GM18520 (cell line): ENCODE results near the gene RBBP8NL.

ENCODE experiments used
- ATAC-seq: cut with Tn5 transposase; IDR thresholded peaks from one replicate; pipeline ENCODE4 v1.9.1; 2021; ENCODE audit not compliant: unreplicated experiment

RBBP8NL gene

DNA sequence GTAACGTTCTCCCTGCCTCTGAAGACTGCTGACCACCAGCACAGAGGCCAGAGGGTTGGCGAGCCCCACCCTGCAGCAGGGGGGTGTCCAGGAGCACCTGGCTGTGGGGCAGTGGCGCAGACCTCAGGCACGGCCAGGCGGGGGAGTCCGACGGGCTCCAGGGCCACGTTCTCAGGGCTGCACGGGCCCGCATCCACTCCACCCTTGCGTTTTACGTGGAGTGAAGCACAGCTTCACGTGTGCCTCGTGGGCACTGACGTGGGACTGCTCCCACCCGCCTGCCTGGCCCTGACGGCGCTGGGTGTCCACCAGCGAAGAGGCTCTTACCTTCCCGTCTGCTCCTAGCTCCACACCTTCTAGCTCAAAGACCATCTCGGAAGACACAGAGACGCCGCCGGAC, 33.5 kb downstream of the RBBP8NL start:
- ATAC-seq: no peak

- ATAC-seq: no peak
These were observed 34.0 kb downstream of the RBBP8NL start for GRCh38 chr20:62393335-62393665.

GRCh38 chr20:62392621-62393334, 34.6 kb downstream of the RBBP8NL start:
- no peak for ATAC-seq

DNA sequence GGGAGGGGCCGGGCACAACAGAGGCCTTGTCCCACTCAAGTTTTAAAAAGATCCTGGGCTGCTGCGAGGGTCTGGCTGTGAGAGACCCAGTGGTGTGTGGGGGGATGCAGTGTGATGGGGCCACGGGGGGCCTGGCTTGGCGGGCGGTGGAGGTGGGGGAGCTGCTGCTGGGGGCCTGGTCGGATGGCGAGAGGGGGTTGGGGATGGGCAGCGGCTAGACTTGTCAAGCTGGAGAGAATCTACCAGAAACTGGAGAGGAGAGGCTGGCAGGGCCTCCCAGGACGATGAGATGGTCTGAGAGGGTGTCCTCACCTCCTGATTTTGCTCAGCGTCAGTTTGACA, 35.3 kb downstream of the RBBP8NL start:
- no peak for ATAC-seq

GRCh38 chr20:62391165-62392076, 35.9 kb downstream of the RBBP8NL start:
- no peak for ATAC-seq

GRCh38 chr20:62390317-62391164, 36.8 kb downstream of the RBBP8NL start:
- ATAC-seq: no peak

DNA sequence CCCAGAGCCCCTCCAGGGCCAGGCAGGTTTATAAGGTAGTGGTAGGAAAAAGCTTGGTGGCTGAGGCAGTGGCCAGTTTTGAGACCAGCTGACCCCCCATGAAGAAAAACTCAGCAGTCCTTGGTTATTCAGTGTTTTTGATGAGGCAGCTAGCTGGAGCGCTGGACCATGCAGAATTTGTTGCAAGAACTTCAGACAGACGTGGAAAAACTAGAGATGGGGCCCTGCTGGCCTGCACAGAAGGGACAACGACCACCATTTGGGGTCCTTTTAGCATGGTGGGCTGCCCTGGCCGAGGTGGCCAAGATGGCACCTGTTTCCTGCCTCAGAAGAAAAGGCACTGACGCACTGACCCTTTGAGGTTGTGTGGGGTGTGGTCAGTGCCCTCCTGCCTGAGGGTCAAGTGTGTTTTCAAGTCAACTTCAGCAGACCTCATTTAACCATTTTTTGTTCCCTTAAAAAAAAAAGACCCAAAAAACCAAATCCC, 37.7 kb downstream of the RBBP8NL start:
- ATAC-seq: no peak

DNA sequence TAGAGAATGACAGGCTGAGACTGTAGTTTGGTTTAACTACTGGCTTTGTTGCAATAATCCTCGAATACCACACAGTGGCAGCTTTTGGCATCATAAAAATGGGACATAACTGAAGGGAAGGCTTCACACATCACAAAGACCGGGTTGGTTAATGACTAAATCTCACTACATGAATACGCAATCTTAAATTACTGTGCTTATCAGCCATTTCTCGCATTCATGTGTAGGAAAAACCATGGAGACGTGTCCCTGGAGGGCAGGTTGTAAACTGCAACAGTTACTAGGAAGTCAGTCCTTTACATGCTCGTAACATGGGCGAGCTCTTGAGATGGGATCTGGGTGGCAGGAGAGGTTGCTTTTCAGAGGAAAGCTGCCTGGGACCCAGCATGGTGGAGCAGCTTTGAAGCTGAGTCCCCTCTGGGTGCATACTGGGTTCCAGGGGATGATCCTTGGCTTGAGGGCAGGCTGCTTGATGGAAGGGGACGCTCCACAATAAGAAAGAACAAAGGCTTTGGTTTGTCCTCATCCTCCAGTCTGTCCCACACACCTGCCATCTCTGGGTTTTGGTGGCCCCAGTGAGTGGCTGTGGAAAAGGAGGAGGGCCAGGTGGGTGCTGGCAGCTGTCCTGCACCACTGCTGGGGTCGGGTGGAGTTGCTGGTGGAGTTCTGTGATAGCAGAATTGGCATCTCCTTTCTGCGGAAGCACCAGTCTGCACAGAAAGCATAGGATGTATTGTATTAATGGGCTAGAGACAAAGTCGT, 38.3 kb downstream of the RBBP8NL start:
- ATAC-seq: no peak

- no peak for ATAC-seq
These were observed 39.3 kb downstream of the RBBP8NL start for GRCh38 chr20:62387933-62388635.

DNA sequence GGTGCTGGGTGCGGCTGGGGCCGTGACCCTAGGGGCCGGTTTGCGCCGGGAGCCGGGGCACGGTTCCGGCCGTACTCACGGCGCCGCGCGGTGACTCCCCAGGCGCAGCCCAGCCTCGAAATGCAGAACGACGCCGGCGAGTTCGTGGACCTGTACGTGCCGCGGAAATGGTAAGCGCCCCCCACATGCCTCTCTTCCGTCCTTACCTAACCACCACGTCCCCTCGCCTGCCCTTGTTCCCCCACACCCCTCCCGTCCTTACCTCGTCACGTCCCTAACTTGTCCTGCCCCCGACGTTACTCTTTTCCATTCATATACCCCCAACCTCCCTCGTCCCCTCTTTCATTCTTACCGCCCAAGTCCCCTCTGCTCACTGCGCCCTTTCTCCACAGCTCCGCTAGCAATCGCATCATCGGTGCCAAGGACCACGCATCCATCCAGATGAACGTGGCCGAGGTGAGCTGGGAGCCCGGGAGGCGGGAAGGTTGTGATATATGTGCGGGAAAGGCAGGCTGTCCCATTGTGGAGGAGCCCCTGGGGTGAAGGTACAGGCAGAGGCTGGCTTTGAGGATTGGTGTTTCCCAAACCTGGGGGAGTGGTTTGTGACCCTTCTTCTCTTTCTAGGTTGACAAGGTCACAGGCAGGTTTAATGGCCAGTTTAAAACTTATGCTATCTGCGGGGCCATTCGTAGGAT, 40.0 kb downstream of the RBBP8NL start:
- ATAC-seq: no peak

DNA sequence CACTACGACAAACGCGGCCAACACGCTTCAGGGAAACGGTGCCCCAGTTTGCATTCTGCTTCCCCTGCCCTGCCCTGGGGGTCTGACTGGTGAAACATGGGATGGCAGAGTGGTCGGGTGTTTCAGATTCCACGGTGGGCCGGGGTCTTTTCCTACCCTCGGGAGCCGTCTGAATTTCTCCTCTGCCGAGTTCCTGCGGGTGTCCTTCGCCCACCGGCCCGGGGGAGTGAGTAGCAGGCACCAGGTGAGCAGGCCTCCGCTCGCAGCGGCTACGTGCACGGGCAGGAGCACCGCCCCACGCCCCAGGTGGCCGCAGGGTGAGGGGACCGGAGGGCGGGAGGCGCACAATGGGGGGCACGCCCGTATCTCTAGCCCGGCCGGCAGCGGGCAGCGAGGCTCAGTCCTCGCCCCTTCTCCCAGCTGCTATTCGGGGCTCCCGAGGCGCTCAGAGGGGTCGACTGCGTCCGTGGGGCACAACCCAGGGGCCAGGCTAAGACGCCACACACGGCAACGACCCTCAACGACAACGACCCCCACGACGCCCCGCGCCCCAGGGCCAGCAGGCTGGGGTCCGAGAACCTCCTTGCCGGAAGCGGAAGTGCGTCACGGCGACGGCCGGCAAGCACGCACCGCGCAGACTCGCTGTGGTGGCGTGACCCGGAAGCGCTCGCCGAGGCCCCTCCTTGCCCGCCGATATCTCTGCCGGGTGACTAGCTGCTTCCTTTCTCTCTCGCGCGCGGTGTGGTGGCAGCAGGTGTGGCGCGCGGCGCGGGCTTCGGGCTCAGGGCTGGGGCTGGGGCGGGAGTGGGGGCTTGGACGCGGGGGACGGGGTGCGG, 40.7 kb downstream of the RBBP8NL start, which contains the start of gene RPS21:
Gene RPS21, plus strand, starts transcription at position 721 of the 836 bp plus-strand sequence. CDS start 236 bp downstream, outside the sequence.
- peak; percentile 73 for ATAC-seq

DNA sequence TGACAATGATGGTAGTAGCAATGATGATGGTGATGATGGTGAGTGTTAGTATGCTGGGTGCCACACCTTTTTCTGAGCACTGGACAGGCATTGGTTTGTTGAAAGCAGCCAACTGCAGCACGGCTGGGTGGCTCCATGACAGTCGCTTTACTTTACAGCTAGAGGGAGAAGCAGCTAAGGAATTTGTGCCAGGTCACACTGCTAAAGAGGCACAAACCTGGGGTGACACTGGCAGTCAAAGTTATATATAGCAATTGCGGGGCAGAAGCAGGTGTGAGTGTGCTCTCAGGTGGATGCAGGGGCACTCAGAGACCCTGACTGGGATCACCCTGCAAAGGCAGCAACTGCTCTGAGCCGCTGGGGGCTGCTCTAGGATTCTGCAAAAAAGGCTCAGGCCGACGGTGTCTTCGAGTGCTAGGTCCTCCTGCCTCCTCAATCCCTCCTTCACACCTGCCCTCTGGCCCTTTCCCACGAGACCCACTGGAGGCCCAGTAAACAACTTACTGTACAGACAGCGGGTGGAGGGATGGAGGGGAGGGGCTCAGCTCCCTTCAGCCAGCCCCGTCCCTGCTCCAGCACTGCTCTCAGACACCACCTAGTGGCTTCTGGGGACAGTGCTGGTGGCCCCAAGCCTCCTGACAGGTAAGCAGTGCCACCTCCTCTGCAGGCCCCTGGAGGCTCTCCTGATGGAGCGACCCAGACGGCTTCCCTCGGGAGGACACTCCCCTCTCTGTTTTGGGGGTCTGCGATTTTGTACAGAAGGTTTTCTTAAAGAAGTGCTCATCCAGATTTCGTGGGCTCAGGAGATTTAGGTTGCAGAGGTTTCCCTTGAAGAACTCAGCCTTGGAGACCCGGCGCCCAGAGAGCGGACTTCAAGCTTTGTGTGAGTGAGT, 44.8 kb downstream of the RBBP8NL start:
- peak; percentile 36 for ATAC-seq

DNA sequence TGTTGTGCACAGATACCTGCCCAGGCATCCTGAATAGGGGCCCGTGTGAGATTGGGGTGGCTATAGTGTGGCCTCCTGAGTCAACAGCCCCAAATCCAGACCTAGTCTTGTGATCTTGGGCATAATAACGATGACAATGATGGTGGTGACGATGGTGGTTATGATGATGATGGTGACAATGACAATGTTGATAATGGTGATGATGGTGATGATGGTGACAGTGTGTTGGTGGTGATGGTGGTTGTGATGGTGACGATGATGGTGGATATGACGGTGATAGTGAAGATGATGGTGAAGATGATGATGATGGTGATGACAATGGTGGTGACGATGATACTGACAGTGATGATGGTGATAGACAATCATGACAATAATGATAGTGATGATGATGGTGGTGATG, 45.5 kb downstream of the RBBP8NL start:
- no peak for ATAC-seq

DNA sequence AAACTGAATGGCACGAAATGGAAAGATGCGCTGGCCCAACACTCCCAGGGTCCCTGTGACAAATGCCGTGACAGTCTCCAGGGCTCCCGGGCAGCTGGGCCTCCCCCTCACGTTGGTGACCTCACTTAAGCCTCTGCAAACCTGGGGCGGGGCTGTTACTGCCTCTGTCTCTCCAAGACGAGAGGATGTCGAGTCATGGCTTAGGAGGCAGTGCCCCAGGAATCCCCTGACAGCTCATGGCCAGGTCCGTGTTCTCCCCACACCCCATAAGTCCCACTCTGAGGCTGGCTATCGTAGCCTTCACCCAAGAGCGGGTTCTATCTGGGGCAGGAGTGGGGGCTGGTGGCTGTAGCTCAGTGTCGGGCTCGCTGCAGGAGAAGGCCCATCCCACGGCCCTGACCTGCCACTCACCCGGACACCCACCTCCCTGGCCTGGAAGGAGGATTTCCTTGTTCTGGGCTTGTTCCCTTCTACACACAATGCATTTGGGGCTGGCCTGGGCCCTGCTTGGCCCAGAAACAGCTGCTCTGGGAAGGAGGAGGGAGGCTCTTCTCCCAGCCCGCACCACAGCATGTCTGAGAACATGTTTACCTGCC, 46.0 kb downstream of the RBBP8NL start:
- ATAC-seq: no peak

- no peak for ATAC-seq
These were observed 49.1 kb downstream of the RBBP8NL start for GRCh38 chr20:62378215-62378614.

GRCh38 chr20:62377615-62378178, 49.6 kb downstream of the RBBP8NL start:
- ATAC-seq: no peak

- ATAC-seq: no peak
These were observed 50.3 kb downstream of the RBBP8NL start for GRCh38 chr20:62377064-62377461.
